ENCODE results near the gene NTNG1. TPM values are rescaled to one million over a fixed set of nuclear protein-coding genes. Genes with fewer than 3 reads are reported as not detected.

NTNG1 gene
- total and polyA plus RNA-seq, 12 donors, result 0.06 TPM; not detected in 11

DNA sequence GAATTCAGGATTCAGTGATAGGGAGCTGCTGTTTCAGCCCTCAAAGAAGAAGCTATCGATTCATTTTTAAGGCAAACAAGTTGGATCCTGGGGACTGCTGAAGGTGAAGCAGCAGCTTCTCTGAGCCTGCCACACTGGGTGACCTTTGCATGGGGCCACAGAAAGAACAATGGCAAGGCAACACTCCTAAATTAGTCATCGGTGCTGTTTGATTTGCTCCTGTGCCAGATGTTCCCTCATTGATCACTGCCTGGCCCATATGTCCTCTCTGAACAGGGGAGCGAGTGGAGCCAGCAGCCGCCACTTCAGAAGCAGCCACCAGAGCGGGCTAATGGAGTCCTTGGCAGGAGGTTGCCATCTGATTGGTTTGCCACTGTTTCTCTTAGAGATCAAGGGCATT, 391.5 kb downstream of the NTNG1 start:
- ATAC-seq, result no peak
- intact Hi-C loops (cut with DNase I), result no loop called here
- no peak overlapping the region for H3K4me3 ChIP-seq
- H3K36me3 ChIP-seq, result no peaks in the 10 kb centered on the region
- TF ChIP-seq, protein P1, sequence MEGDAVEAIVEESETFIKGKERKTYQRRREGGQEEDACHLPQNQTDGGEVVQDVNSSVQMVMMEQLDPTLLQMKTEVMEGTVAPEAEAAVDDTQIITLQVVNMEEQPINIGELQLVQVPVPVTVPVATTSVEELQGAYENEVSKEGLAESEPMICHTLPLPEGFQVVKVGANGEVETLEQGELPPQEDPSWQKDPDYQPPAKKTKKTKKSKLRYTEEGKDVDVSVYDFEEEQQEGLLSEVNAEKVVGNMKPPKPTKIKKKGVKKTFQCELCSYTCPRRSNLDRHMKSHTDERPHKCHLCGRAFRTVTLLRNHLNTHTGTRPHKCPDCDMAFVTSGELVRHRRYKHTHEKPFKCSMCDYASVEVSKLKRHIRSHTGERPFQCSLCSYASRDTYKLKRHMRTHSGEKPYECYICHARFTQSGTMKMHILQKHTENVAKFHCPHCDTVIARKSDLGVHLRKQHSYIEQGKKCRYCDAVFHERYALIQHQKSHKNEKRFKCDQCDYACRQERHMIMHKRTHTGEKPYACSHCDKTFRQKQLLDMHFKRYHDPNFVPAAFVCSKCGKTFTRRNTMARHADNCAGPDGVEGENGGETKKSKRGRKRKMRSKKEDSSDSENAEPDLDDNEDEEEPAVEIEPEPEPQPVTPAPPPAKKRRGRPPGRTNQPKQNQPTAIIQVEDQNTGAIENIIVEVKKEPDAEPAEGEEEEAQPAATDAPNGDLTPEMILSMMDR (IDR thresholded peaks at IDR 0.05), result no peak
- DNase-seq, result no peak
- H3K9me3 ChIP-seq, result no peaks in the 10 kb centered on the region
- peaks cover 0 to 13% (median 0%) of the 10 kb centered on the region in 7 donors for H3K27me3 ChIP-seq
- peaks cover 0 to 8% (median 0%) of the 10 kb centered on the region in 9 donors for H3K4me1 ChIP-seq
- WGBS, 2 donors, result 77 to 87% methylated on average over 5 of the region's 5 CpGs
- H3K27ac ChIP-seq, result no peak overlapping the region

Other genes with a start within 250 kb of the NTNG1 start
- gene PRMT6, start 84.4 kb upstream of the NTNG1 start, total RNA-seq, result 1 to 10 TPM; 2.3 to 5.5 (median 4.0) TPM
- gene PRMT6, start 84.4 kb upstream of the NTNG1 start, polyA plus RNA-seq, result 1 to 10 TPM; 3.0 to 5.7 TPM